HCT116 (cell line): ENCODE measurements around the gene NBEAL2. TPM values are rescaled to one million over a fixed set of nuclear protein-coding genes. Genes with fewer than 3 reads are reported as not detected.

Experiments used
- ATAC-seq: fragments of 200-7000 bp; cut with Tn5 transposase; 2 replicates; pipeline ENCODE4 v1.9.1; 2020; ENCODE audit warnings: mild to moderate bottlenecking, moderate library complexity
- BruUV-seq: library from RNA; stranded (reverse); fragments of 400-500 nt; replicated peaks from 2 replicates; lab custom pipeline; 2021; lab: Mats Ljungman, UMichigan
- CTCF ChIA-PET: fragments of 300-600 bp; sonication (Branson Sonifier 250); formaldehyde crosslinking; loops from one replicate; lab custom pipeline; 2021; ENCODE audit warnings: antibody characterized with exemption; lab: Charles Lee
- POLR2A ChIA-PET: fragments of 300-600, 350-600 bp; sonication (Branson Sonifier 250); formaldehyde crosslinking; loops from one replicate; lab custom pipeline; 2021; ENCODE audit warnings: antibody characterized with exemption; lab: Charles Lee
- RAD21 ChIA-PET, 2 experiments: fragments of 300-600 bp; sonication (Branson Sonifier 250); formaldehyde crosslinking; loops; one replicate each; lab custom pipeline; 2023; ENCODE audit warnings: low total read pairs in 2 of 2; ENCODE audit not compliant: uncharacterized antibody in 2 of 2, unreplicated experiment in 2 of 2, low non-redundant PET in 1 of 2; lab: Charles Lee
- DNase-seq: peaks from one replicate; pipeline ENCODE4 v3.0.0-alpha.2; 2010; ENCODE audit warnings: low read depth, low spot score
- H2AFZ ChIP-seq: fragments of 200-600 bp; shearing (Covaris generic), sonication (generic); 2 replicates; pipeline ENCODE4 v1.6.1; 2017; ENCODE audit warnings: low read depth, mixed run types, mixed read lengths, antibody characterized with exemption, low read length; ENCODE audit not compliant: poor library complexity, severe bottlenecking
- H3K27ac ChIP-seq: 2 replicates; pipeline ENCODE4 v1.5.1; 2012; ENCODE audit warnings: low read depth, low read length
- H3K27me3 ChIP-seq: fragments of 200-600 bp; sonication (generic); 2 replicates; pipeline ENCODE4 v1.6.1; 2016; ENCODE audit warnings: mixed run types, low read length, mixed read lengths; ENCODE audit not compliant: insufficient read depth
- H3K36me3 ChIP-seq, 2 experiments: fragments of 200-500 bp in 1 of 2; fragments of 200-600 bp in 1 of 2; sonication (Bioruptor generic) in 1 of 2; sonication (generic) in 1 of 2; 2 replicates each; pipeline versions ENCODE4 v1.5.1 to v1.6.1; 2014 to 2016; ENCODE audit warnings: low read length in 2 of 2, inconsistent platforms in 1 of 2, mixed read lengths in 1 of 2, mixed run types in 1 of 2; ENCODE audit not compliant: insufficient read depth in 2 of 2, control insufficient read depth in 1 of 2
- H3K4me1 ChIP-seq, 2 experiments: fragments of 200-600 bp in 1 of 2; sonication (generic) in 1 of 2; 2 replicates each; pipeline versions ENCODE4 v1.5.1 to v1.6.1; 2012 to 2017; ENCODE audit warnings: low read length in 2 of 2, inconsistent platforms in 1 of 2, mild to moderate bottlenecking in 1 of 2, mixed read lengths in 1 of 2, mixed run types in 1 of 2, moderate library complexity in 1 of 2; ENCODE audit not compliant: insufficient read depth in 2 of 2, control insufficient read depth in 1 of 2
- H3K4me2 ChIP-seq: fragments of 200-600 bp; sonication (generic); 2 replicates; pipeline ENCODE4 v1.6.1; 2017; ENCODE audit warnings: mixed run types, low read length, mixed read lengths
- H3K4me3 ChIP-seq, 2 experiments: fragments of 200-600 bp in 1 of 2; sonication (generic) in 1 of 2; replicated peaks in 1 of 2; 2 replicates each; pipeline ENCODE4 v1.5.1; 2011 to 2016; ENCODE audit warnings: low read length in 2 of 2, control low read depth in 1 of 2, low read depth in 1 of 2, mild to moderate bottlenecking in 1 of 2, mixed read lengths in 1 of 2, mixed run types in 1 of 2
- H3K79me2 ChIP-seq: fragments of 200-600 bp; sonication (generic); 2 replicates; pipeline ENCODE4 v1.6.1; 2017; ENCODE audit warnings: mild to moderate bottlenecking, mixed run types, low read length, moderate library complexity, mixed read lengths; ENCODE audit not compliant: insufficient read depth
- H3K9ac ChIP-seq: fragments of 200-600 bp; sonication (generic); 2 replicates; pipeline ENCODE4 v1.6.1; 2016; ENCODE audit warnings: low read length, mixed read lengths
- H3K9me2 ChIP-seq: fragments of 200-600 bp; sonication (generic), shearing (Covaris generic); 2 replicates; pipeline ENCODE4 v1.6.1; 2017; ENCODE audit warnings: mixed run types, mild to moderate bottlenecking, moderate library complexity; ENCODE audit not compliant: insufficient read depth
- H3K9me3 ChIP-seq, 2 experiments: fragments of 200-500 bp in 1 of 2; fragments of 200-600 bp in 1 of 2; sonication (Bioruptor generic) in 1 of 2; sonication (generic) in 1 of 2; 2 replicates each; pipeline ENCODE4 v1.6.1; 2014 to 2017; ENCODE audit warnings: low read length in 2 of 2, mixed read lengths in 2 of 2, inconsistent platforms in 1 of 2, low read depth in 1 of 2, mild to moderate bottlenecking in 1 of 2, mixed run types in 1 of 2, moderate library complexity in 1 of 2; ENCODE audit not compliant: control insufficient read depth in 1 of 2, insufficient read depth in 1 of 2
- H4K20me1 ChIP-seq: fragments of 200-600 bp; sonication (generic), shearing (Covaris generic); 2 replicates; pipeline ENCODE4 v1.6.1; 2017; ENCODE audit warnings: mixed run types, mild to moderate bottlenecking, moderate library complexity; ENCODE audit not compliant: insufficient read depth
- ATF3 ChIP-seq: IDR thresholded peaks from 2 replicates; pipeline ENCODE4 v1.6.1; 2012
- EZH2phosphoT487 ChIP-seq: fragments of 200-600 bp; IDR thresholded peaks from 2 replicates; pipeline ENCODE4 v1.6.1; 2018; ENCODE audit warnings: antibody characterized with exemption, borderline replicate concordance
- JUND ChIP-seq: IDR thresholded peaks from 2 replicates; pipeline ENCODE4 v1.6.1; 2012
- RAD21 ChIP-seq: IDR thresholded peaks from 2 replicates; pipeline ENCODE4 v1.6.1; 2012; ENCODE audit warnings: low read depth, mild to moderate bottlenecking
- SP1 ChIP-seq: IDR thresholded peaks from 2 replicates; pipeline ENCODE4 v1.6.1; 2012; ENCODE audit warnings: low read depth
- ZNF274 ChIP-seq: fragments of 200-500 bp; sonication (Bioruptor generic); IDR thresholded peaks from 2 replicates; pipeline ENCODE4 v1.6.1; 2014; ENCODE audit warnings: mild to moderate bottlenecking, low read depth, low read length, inconsistent platforms
- intact Hi-C: fragments of 100-400 bp; cut with micrococcal nuclease; formaldehyde crosslinking; loops from 2 replicates; pipeline ENCODE4 v1.10.0; 2022
- total RNA-seq: library from RNA; stranded (reverse); gene quantifications from one replicate; pipeline ENCODE4 v1.2.1, GENCODE V29; 2021; ENCODE audit not compliant: unreplicated experiment
- TF ChIP-seq, protein P1 (sequence below), 3 experiments: fragments of 200-600 bp in 1 of 3; sonication (generic) in 1 of 3; IDR thresholded peaks in 2 of 3; conservative IDR thresholded peaks in 1 of 3; 2 replicates each; pipeline ENCODE4 v1.5.1; 2012 to 2017; ENCODE audit warnings: low read depth in 2 of 3, low read length in 2 of 3, antibody characterized with exemption in 1 of 3, borderline replicate concordance in 1 of 3, control low read depth in 1 of 3, mild to moderate bottlenecking in 1 of 3, mixed read lengths in 1 of 3, mixed run types in 1 of 3, moderate library complexity in 1 of 3; ENCODE audit not compliant: insufficient read depth in 1 of 3
- TF ChIP-seq, protein P2 (sequence below): IDR thresholded peaks from 2 replicates; pipeline ENCODE4 v1.6.1; 2011; ENCODE audit warnings: mild to moderate bottlenecking, low read length, moderate library complexity; ENCODE audit not compliant: insufficient replicate concordance; ENCODE audit errors: extremely low read depth
- TF ChIP-seq, protein P3 (sequence below): IDR thresholded peaks from 2 replicates; pipeline ENCODE4 v1.6.1; 2012; ENCODE audit warnings: low read depth

NBEAL2 gene
- total RNA-seq, 1 experiment from 2014 or later: 72.9 TPM

DNA sequence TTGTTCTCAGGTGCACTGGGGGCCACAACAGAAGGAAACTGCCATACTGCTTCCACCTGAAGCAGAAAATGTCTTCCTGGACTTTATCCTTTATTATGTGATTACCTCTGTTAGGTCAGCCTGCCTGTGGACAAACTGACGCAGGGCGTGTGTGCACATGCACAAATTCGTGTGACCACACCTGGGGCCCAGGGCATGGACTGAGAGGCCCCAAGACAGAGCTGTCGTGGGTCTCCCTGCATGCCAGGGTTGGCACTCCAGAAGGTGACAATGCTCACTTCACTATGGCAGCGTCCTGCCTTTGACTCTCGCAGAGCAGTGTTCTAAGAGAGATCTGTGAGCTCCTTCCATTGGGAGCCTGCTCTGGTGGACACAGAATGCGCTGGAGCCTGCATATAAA is 37.4 kb upstream of the NBEAL2 start:
- RAD21 ChIA-PET: no interaction called here
- H3K27me3 ChIP-seq: no peaks in the 10 kb centered on the region
- peaks cover 8 to 25% of the 10 kb centered on the region in 2 experiments; a peak in 2 of 4 replicates for H3K36me3 ChIP-seq
- POLR2A ChIA-PET: no interaction called here
- H4K20me1 ChIP-seq: peaks cover 11% of the 10 kb centered on the region; the same call in 1 of the 2 replicates
- H2AFZ ChIP-seq: no peak overlapping the region
- DNase-seq (no peak), ATAC-seq (no peak)
- CTCF ChIA-PET: no interaction called here
- no peak overlapping the region for H3K4me3 ChIP-seq
- no peak overlapping the region for H3K27ac ChIP-seq
- H3K79me2 ChIP-seq: peaks cover 96% of the 10 kb centered on the region
- no peaks in the 10 kb centered on the region for H3K9me2 ChIP-seq
- TF ChIP-seq, protein P1, sequence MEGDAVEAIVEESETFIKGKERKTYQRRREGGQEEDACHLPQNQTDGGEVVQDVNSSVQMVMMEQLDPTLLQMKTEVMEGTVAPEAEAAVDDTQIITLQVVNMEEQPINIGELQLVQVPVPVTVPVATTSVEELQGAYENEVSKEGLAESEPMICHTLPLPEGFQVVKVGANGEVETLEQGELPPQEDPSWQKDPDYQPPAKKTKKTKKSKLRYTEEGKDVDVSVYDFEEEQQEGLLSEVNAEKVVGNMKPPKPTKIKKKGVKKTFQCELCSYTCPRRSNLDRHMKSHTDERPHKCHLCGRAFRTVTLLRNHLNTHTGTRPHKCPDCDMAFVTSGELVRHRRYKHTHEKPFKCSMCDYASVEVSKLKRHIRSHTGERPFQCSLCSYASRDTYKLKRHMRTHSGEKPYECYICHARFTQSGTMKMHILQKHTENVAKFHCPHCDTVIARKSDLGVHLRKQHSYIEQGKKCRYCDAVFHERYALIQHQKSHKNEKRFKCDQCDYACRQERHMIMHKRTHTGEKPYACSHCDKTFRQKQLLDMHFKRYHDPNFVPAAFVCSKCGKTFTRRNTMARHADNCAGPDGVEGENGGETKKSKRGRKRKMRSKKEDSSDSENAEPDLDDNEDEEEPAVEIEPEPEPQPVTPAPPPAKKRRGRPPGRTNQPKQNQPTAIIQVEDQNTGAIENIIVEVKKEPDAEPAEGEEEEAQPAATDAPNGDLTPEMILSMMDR (IDR thresholded peaks at IDR 0.05 in 2 of 3, conservative IDR thresholded peaks at IDR 0.05 in 1 of 3; ENCODE audit: borderline replicate concordance in 1 of 3, insufficient read depth in 1 of 3, low read depth in 2 of 3, low read length in 2 of 3): no peak
- TF ChIP-seq JUND (no peak), EZH2phosphoT487 (no peak), SP1 (no peak), ATF3 (no peak), RAD21 (no peak), ZNF274 (no peak)
- TF ChIP-seq, protein P2, sequence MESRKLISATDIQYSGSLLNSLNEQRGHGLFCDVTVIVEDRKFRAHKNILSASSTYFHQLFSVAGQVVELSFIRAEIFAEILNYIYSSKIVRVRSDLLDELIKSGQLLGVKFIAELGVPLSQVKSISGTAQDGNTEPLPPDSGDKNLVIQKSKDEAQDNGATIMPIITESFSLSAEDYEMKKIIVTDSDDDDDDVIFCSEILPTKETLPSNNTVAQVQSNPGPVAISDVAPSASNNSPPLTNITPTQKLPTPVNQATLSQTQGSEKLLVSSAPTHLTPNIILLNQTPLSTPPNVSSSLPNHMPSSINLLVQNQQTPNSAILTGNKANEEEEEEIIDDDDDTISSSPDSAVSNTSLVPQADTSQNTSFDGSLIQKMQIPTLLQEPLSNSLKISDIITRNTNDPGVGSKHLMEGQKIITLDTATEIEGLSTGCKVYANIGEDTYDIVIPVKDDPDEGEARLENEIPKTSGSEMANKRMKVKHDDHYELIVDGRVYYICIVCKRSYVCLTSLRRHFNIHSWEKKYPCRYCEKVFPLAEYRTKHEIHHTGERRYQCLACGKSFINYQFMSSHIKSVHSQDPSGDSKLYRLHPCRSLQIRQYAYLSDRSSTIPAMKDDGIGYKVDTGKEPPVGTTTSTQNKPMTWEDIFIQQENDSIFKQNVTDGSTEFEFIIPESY: no peak
- TF ChIP-seq, protein P3, sequence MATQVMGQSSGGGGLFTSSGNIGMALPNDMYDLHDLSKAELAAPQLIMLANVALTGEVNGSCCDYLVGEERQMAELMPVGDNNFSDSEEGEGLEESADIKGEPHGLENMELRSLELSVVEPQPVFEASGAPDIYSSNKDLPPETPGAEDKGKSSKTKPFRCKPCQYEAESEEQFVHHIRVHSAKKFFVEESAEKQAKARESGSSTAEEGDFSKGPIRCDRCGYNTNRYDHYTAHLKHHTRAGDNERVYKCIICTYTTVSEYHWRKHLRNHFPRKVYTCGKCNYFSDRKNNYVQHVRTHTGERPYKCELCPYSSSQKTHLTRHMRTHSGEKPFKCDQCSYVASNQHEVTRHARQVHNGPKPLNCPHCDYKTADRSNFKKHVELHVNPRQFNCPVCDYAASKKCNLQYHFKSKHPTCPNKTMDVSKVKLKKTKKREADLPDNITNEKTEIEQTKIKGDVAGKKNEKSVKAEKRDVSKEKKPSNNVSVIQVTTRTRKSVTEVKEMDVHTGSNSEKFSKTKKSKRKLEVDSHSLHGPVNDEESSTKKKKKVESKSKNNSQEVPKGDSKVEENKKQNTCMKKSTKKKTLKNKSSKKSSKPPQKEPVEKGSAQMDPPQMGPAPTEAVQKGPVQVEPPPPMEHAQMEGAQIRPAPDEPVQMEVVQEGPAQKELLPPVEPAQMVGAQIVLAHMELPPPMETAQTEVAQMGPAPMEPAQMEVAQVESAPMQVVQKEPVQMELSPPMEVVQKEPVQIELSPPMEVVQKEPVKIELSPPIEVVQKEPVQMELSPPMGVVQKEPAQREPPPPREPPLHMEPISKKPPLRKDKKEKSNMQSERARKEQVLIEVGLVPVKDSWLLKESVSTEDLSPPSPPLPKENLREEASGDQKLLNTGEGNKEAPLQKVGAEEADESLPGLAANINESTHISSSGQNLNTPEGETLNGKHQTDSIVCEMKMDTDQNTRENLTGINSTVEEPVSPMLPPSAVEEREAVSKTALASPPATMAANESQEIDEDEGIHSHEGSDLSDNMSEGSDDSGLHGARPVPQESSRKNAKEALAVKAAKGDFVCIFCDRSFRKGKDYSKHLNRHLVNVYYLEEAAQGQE: no peak
- no peaks in the 10 kb centered on the region for H3K9me3 ChIP-seq
- no peak overlapping the region for H3K4me2 ChIP-seq
- H3K4me1 ChIP-seq: peaks cover 31 to 59% of the 10 kb centered on the region in 2 experiments
- H3K9ac ChIP-seq: no peak overlapping the region
- no TSS peak for BruUV-seq
- intact Hi-C loops: no loop called here
